ENCODE measurements around the gene CD6. TPM values are rescaled to one million over a fixed set of nuclear protein-coding genes. Genes with fewer than 3 reads are reported as not detected.

CD6 gene
- total RNA-seq, 2 donors from 2014 or later, result 0.51 to 1.2 TPM

DNA sequence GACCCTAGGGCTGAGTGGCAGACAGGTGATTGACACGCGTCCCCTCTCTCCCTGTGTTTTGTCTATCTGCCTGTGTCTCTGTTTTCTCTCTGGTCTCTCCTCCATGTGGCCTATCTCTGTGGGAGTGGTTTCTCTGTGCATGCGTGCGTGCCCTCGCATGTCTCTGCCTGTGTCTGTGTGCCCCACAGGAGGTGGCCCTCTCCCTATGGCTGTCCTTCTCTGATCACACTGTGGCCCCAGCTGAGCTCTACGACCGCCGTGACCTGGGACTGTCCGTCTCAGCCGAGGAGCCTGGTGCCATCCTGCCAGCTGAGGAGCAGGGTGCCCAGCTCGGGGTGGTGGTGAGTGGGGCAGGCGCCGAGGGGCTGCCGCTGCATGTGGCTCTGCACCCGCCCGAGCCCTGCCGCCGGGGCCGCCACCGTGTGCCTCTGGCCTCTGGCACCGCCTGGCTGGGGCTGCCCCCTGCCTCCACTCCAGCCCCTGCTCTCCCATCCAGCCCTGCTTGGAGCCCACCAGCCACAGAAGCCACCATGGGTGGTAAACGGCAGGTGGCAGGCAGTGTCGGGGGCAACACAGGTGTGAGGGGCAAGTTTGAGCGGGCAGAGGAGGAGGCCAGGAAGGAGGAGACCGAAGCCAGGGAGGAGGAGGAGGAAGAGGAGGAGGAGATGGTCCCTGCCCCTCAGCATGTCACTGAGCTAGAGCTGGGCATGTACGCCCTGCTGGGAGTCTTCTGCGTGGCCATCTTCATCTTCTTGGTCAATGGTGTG is 35.6 kb upstream of the CD6 start:
- no peak overlapping the region for H3K4me3 ChIP-seq
- DNase-seq (ENCODE audit: low spot score), result no peak
- H3K36me3 ChIP-seq, result no peaks in the 10 kb centered on the region
- H3K4me1 ChIP-seq (replicated peaks), result no peaks in the 10 kb centered on the region
- H3K27me3 ChIP-seq (replicated peaks; ENCODE audit: insufficient read depth), result no peaks in the 10 kb centered on the region
- WGBS, result 85% methylated on average over 27 of the region's 27 CpGs
- no peak overlapping the region for H3K27ac ChIP-seq
- intact Hi-C loops (cut with DNase I), result no loop called here
- TF ChIP-seq POLR2AphosphoS5 (IDR thresholded peaks at IDR 0.05) (no peak), POLR2A (IDR thresholded peaks at IDR 0.05) (no peak)
- TF ChIP-seq, protein P1, sequence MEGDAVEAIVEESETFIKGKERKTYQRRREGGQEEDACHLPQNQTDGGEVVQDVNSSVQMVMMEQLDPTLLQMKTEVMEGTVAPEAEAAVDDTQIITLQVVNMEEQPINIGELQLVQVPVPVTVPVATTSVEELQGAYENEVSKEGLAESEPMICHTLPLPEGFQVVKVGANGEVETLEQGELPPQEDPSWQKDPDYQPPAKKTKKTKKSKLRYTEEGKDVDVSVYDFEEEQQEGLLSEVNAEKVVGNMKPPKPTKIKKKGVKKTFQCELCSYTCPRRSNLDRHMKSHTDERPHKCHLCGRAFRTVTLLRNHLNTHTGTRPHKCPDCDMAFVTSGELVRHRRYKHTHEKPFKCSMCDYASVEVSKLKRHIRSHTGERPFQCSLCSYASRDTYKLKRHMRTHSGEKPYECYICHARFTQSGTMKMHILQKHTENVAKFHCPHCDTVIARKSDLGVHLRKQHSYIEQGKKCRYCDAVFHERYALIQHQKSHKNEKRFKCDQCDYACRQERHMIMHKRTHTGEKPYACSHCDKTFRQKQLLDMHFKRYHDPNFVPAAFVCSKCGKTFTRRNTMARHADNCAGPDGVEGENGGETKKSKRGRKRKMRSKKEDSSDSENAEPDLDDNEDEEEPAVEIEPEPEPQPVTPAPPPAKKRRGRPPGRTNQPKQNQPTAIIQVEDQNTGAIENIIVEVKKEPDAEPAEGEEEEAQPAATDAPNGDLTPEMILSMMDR (IDR thresholded peaks at IDR 0.05), result no peak
- H3K9me3 ChIP-seq, result no peaks in the 10 kb centered on the region

GRCh38 chr11:60936467-60937143 is 34.9 kb upstream of the CD6 start:
- H3K36me3 ChIP-seq, result no peaks in the 10 kb centered on the region
- H3K27me3 ChIP-seq (replicated peaks; ENCODE audit: insufficient read depth), result no peaks in the 10 kb centered on the region
- H3K9me3 ChIP-seq, result no peaks in the 10 kb centered on the region
- TF ChIP-seq, protein P1 (IDR thresholded peaks at IDR 0.05), result no peak
- TF ChIP-seq POLR2A (IDR thresholded peaks at IDR 0.05), result no peak
- no peak for TF ChIP-seq POLR2AphosphoS5 (IDR thresholded peaks at IDR 0.05)
- H3K4me3 ChIP-seq, result no peak overlapping the region
- WGBS, result 89% methylated on average over 18 of the region's 18 CpGs
- intact Hi-C loops (cut with DNase I), result no loop called here
- no peak overlapping the region for H3K27ac ChIP-seq
- no peaks in the 10 kb centered on the region for H3K4me1 ChIP-seq (replicated peaks)
- DNase-seq (ENCODE audit: low spot score), result no peak

DNA sequence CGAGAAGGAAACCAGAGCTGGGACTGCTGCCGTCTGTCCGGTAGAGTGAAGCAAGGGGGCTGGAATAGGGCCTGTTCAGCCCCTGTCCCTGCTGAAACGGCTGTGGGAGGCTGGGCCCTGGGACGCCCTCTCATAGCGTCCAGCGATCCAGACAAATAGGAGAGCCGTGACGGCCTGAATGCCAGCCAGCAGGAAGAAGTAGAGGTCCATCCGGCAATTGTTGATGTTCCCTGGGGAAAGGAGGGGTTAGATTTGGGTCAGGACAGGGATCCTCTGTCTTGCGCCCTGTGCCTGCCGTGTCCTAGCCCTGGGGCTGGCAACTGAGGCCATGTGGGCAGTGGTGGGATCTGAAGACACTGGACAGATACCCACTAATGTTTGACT is 34.3 kb upstream of the CD6 start:
- Histone ChIP-seq H3K36me3 (no peaks in the 10 kb centered on the region), H3K27me3 (replicated peaks; ENCODE audit: insufficient read depth) (no peaks in the 10 kb centered on the region), H3K9me3 (no peaks in the 10 kb centered on the region), H3K4me1 (replicated peaks) (no peaks in the 10 kb centered on the region), H3K27ac (no peak overlapping the region), H3K4me3 (no peak overlapping the region)
- intact Hi-C loops (cut with DNase I), result no loop called here
- DNase-seq (ENCODE audit: low spot score), result no peak
- TF ChIP-seq POLR2A (IDR thresholded peaks at IDR 0.05) (no peak), POLR2AphosphoS5 (IDR thresholded peaks at IDR 0.05) (peak; percentile 11)
- TF ChIP-seq, protein P1 (IDR thresholded peaks at IDR 0.05), result no peak
- 65% methylated on average over 12 of the region's 12 CpGs for WGBS

GRCh38 chr11:60937811-60938210 is 33.7 kb upstream of the CD6 start:
- TF ChIP-seq POLR2AphosphoS5 (IDR thresholded peaks at IDR 0.05) (no peak), POLR2A (IDR thresholded peaks at IDR 0.05) (no peak)
- Histone ChIP-seq H3K4me3 (no peak overlapping the region), H3K36me3 (no peaks in the 10 kb centered on the region), H3K9me3 (no peaks in the 10 kb centered on the region), H3K27ac (no peak overlapping the region), H3K4me1 (replicated peaks) (no peaks in the 10 kb centered on the region), H3K27me3 (replicated peaks; ENCODE audit: insufficient read depth) (no peaks in the 10 kb centered on the region)
- intact Hi-C loops (cut with DNase I), result no loop called here
- no peak for DNase-seq (ENCODE audit: low spot score)
- WGBS, result 90% methylated on average over 8 of the region's 8 CpGs

- no peaks in the 10 kb centered on the region for H3K4me1 ChIP-seq (replicated peaks)
- H3K27ac ChIP-seq, result no peak overlapping the region
- no peak for TF ChIP-seq POLR2A (IDR thresholded peaks at IDR 0.05)
- TF ChIP-seq, protein P1 (IDR thresholded peaks at IDR 0.05), result no peak
- no peak for TF ChIP-seq POLR2AphosphoS5 (IDR thresholded peaks at IDR 0.05)
- intact Hi-C loops (cut with DNase I), result no loop called here
- no peaks in the 10 kb centered on the region for H3K9me3 ChIP-seq
- H3K36me3 ChIP-seq, result no peaks in the 10 kb centered on the region
- 82% methylated on average over 9 of the region's 9 CpGs for WGBS
- no peak for DNase-seq (ENCODE audit: low spot score)
- no peak overlapping the region for H3K4me3 ChIP-seq
- no peaks in the 10 kb centered on the region for H3K27me3 ChIP-seq (replicated peaks; ENCODE audit: insufficient read depth)
Measured at GRCh38 chr11:60938500-60938899, 33.0 kb upstream of the CD6 start.

Data from prostate gland (tissue), 2 donors.